ENCODE results near the gene CPTP.

The CPTP gene

GRCh38 chr1:1281533-1282321, 42.9 kb upstream of the CPTP start:
- Histone ChIP-seq H3K27ac (ENCODE audit: insufficient read depth in 1 of 2, low read depth in 1 of 2, low read length in 2 of 2, poor library complexity in 1 of 2, severe bottlenecking in 2 of 2) (no peak overlapping the region), H3K27me3 (replicated peaks in 2 of 5; ENCODE audit: control insufficient read depth in 4 of 5, insufficient read depth in 5 of 5, low read length in 4 of 5) (no peaks in the 10 kb centered on the region), H3K4me1 (ENCODE audit: control extremely low read depth in 1 of 4, control insufficient read depth in 4 of 4, insufficient read depth in 4 of 4, low read length in 3 of 4) (no peaks in the 10 kb centered on the region), H3K4me3 (ENCODE audit: control insufficient read depth in 1 of 7, extremely low read depth in 1 of 7, insufficient read depth in 4 of 7, low read depth in 2 of 7, low read length in 6 of 7) (no peak overlapping the region), H3K36me3 (ENCODE audit: control insufficient read depth in 4 of 4, insufficient read depth in 4 of 4, low read length in 3 of 4) (no peaks in the 10 kb centered on the region), H3K9me3 (ENCODE audit: control extremely low read depth in 1 of 5, control insufficient read depth in 4 of 5, insufficient read depth in 2 of 5, low read depth in 1 of 5, low read length in 4 of 5) (no peaks in the 10 kb centered on the region)
- CTCF ChIA-PET: no interaction called here
- 85% methylated on average over 19 of the region's 26 CpGs for WGBS (ENCODE audit: insufficient coverage)
- DNase-seq: peak in 1 of 3 donors; percentile 47
- POLR2A ChIA-PET: no interaction called here

GRCh38 chr1:1282998-1283397, 41.6 kb upstream of the CPTP start:
- no peaks in the 10 kb centered on the region for H3K27me3 ChIP-seq (replicated peaks in 2 of 5; ENCODE audit: control insufficient read depth in 4 of 5, insufficient read depth in 5 of 5, low read length in 4 of 5)
- H3K4me1 ChIP-seq (ENCODE audit: control extremely low read depth in 1 of 4, control insufficient read depth in 4 of 4, insufficient read depth in 4 of 4, low read length in 3 of 4): no peaks in the 10 kb centered on the region
- peak in 2 of 3 donors; percentile 41 to 48 for DNase-seq
- WGBS (ENCODE audit: insufficient coverage): 92% methylated on average over 10 of the region's 14 CpGs
- ChIA-PET POLR2A (no interaction called here), CTCF (interaction anchor here (1.4 kb wide), 1 partner anchor 9 kb away, joined by 3 read pairs; no protein-coding TSS in a partner anchor)
- no peaks in the 10 kb centered on the region for H3K36me3 ChIP-seq (ENCODE audit: control insufficient read depth in 4 of 4, insufficient read depth in 4 of 4, low read length in 3 of 4)
- H3K9me3 ChIP-seq (ENCODE audit: control extremely low read depth in 1 of 5, control insufficient read depth in 4 of 5, insufficient read depth in 2 of 5, low read depth in 1 of 5, low read length in 4 of 5): no peaks in the 10 kb centered on the region
- no peak overlapping the region for H3K27ac ChIP-seq (ENCODE audit: insufficient read depth in 1 of 2, low read depth in 1 of 2, low read length in 2 of 2, poor library complexity in 1 of 2, severe bottlenecking in 2 of 2)
- H3K4me3 ChIP-seq (ENCODE audit: control insufficient read depth in 1 of 7, extremely low read depth in 1 of 7, insufficient read depth in 4 of 7, low read depth in 2 of 7, low read length in 6 of 7): no peak overlapping the region

GRCh38 chr1:1283821-1284220, 40.8 kb upstream of the CPTP start:
- WGBS (ENCODE audit: insufficient coverage): 7% methylated on average over 3 of the region's 9 CpGs
- Histone ChIP-seq H3K27me3 (replicated peaks in 2 of 5; ENCODE audit: control insufficient read depth in 4 of 5, insufficient read depth in 5 of 5, low read length in 4 of 5) (no peaks in the 10 kb centered on the region), H3K27ac (ENCODE audit: insufficient read depth in 1 of 2, low read depth in 1 of 2, low read length in 2 of 2, poor library complexity in 1 of 2, severe bottlenecking in 2 of 2) (no peak overlapping the region), H3K36me3 (ENCODE audit: control insufficient read depth in 4 of 4, insufficient read depth in 4 of 4, low read length in 3 of 4) (no peaks in the 10 kb centered on the region), H3K9me3 (ENCODE audit: control extremely low read depth in 1 of 5, control insufficient read depth in 4 of 5, insufficient read depth in 2 of 5, low read depth in 1 of 5, low read length in 4 of 5) (no peaks in the 10 kb centered on the region), H3K4me1 (ENCODE audit: control extremely low read depth in 1 of 4, control insufficient read depth in 4 of 4, insufficient read depth in 4 of 4, low read length in 3 of 4) (no peaks in the 10 kb centered on the region), H3K4me3 (ENCODE audit: control insufficient read depth in 1 of 7, extremely low read depth in 1 of 7, insufficient read depth in 4 of 7, low read depth in 2 of 7, low read length in 6 of 7) (no peak overlapping the region)
- peak; percentile 48 to 59 (median 56) for DNase-seq
- CTCF ChIA-PET: interaction anchor here (1.4 to 1.7 kb wide), 2 partner anchors 8 to 21 kb away, joined by 3 to 4 read pairs; no protein-coding TSS in a partner anchor
- POLR2A ChIA-PET: no interaction called here

GRCh38 chr1:1284221-1285101, 40.1 kb upstream of the CPTP start:
- H3K9me3 ChIP-seq (ENCODE audit: control extremely low read depth in 1 of 5, control insufficient read depth in 4 of 5, insufficient read depth in 2 of 5, low read depth in 1 of 5, low read length in 4 of 5): no peaks in the 10 kb centered on the region
- no peak overlapping the region for H3K27ac ChIP-seq (ENCODE audit: insufficient read depth in 1 of 2, low read depth in 1 of 2, low read length in 2 of 2, poor library complexity in 1 of 2, severe bottlenecking in 2 of 2)
- H3K36me3 ChIP-seq (ENCODE audit: control insufficient read depth in 4 of 4, insufficient read depth in 4 of 4, low read length in 3 of 4): no peaks in the 10 kb centered on the region
- no peaks in the 10 kb centered on the region for H3K4me1 ChIP-seq (ENCODE audit: control extremely low read depth in 1 of 4, control insufficient read depth in 4 of 4, insufficient read depth in 4 of 4, low read length in 3 of 4)
- no peaks in the 10 kb centered on the region for H3K27me3 ChIP-seq (replicated peaks in 2 of 5; ENCODE audit: control insufficient read depth in 4 of 5, insufficient read depth in 5 of 5, low read length in 4 of 5)
- no peak for DNase-seq
- H3K4me3 ChIP-seq (ENCODE audit: control insufficient read depth in 1 of 7, extremely low read depth in 1 of 7, insufficient read depth in 4 of 7, low read depth in 2 of 7, low read length in 6 of 7): no peak overlapping the region
- ChIA-PET CTCF (interaction anchor here (1.4 to 1.7 kb wide), 2 partner anchors 7 to 21 kb away, joined by 3 to 4 read pairs; no protein-coding TSS in a partner anchor), POLR2A (no interaction called here)
- WGBS (ENCODE audit: insufficient coverage): 96% methylated on average over 25 of the region's 32 CpGs

GRCh38 chr1:1285102-1285571, 39.5 kb upstream of the CPTP start:
- Histone ChIP-seq H3K4me1 (ENCODE audit: control extremely low read depth in 1 of 4, control insufficient read depth in 4 of 4, insufficient read depth in 4 of 4, low read length in 3 of 4) (no peaks in the 10 kb centered on the region), H3K27me3 (replicated peaks in 2 of 5; ENCODE audit: control insufficient read depth in 4 of 5, insufficient read depth in 5 of 5, low read length in 4 of 5) (no peaks in the 10 kb centered on the region), H3K4me3 (ENCODE audit: control insufficient read depth in 1 of 7, extremely low read depth in 1 of 7, insufficient read depth in 4 of 7, low read depth in 2 of 7, low read length in 6 of 7) (no peak overlapping the region), H3K27ac (ENCODE audit: insufficient read depth in 1 of 2, low read depth in 1 of 2, low read length in 2 of 2, poor library complexity in 1 of 2, severe bottlenecking in 2 of 2) (no peak overlapping the region), H3K9me3 (ENCODE audit: control extremely low read depth in 1 of 5, control insufficient read depth in 4 of 5, insufficient read depth in 2 of 5, low read depth in 1 of 5, low read length in 4 of 5) (no peaks in the 10 kb centered on the region), H3K36me3 (ENCODE audit: control insufficient read depth in 4 of 4, insufficient read depth in 4 of 4, low read length in 3 of 4) (no peaks in the 10 kb centered on the region)
- 98% methylated on average over 17 of the region's 22 CpGs for WGBS (ENCODE audit: insufficient coverage)
- DNase-seq: no peak
- CTCF ChIA-PET: interaction anchor here (1.7 kb wide), 1 partner anchor 20 kb away, joined by 4 read pairs; no protein-coding TSS in a partner anchor
- POLR2A ChIA-PET: no interaction called here

- Histone ChIP-seq H3K27me3 (replicated peaks in 2 of 5; ENCODE audit: control insufficient read depth in 4 of 5, insufficient read depth in 5 of 5, low read length in 4 of 5) (no peaks in the 10 kb centered on the region), H3K4me3 (ENCODE audit: control insufficient read depth in 1 of 7, extremely low read depth in 1 of 7, insufficient read depth in 4 of 7, low read depth in 2 of 7, low read length in 6 of 7) (no peak overlapping the region), H3K27ac (ENCODE audit: insufficient read depth in 1 of 2, low read depth in 1 of 2, low read length in 2 of 2, poor library complexity in 1 of 2, severe bottlenecking in 2 of 2) (no peak overlapping the region), H3K36me3 (ENCODE audit: control insufficient read depth in 4 of 4, insufficient read depth in 4 of 4, low read length in 3 of 4) (no peaks in the 10 kb centered on the region), H3K4me1 (ENCODE audit: control extremely low read depth in 1 of 4, control insufficient read depth in 4 of 4, insufficient read depth in 4 of 4, low read length in 3 of 4) (no peaks in the 10 kb centered on the region), H3K9me3 (ENCODE audit: control extremely low read depth in 1 of 5, control insufficient read depth in 4 of 5, insufficient read depth in 2 of 5, low read depth in 1 of 5, low read length in 4 of 5) (no peaks in the 10 kb centered on the region)
- ChIA-PET POLR2A (no interaction called here), CTCF (no interaction called here)
- DNase-seq: no peak
- WGBS (ENCODE audit: insufficient coverage): 82% methylated on average over 36 of the region's 37 CpGs
These were observed 38.8 kb upstream of the CPTP start for GRCh38 chr1:1285611-1286311.
